ENCODE data around the gene CEP112.

The CEP112 gene

GRCh38 chr17:65918916-65919315, 273.0 kb downstream of the CEP112 start:
- DNase-seq, result no peak

- no peak for DNase-seq
Measured at GRCh38 chr17:65918500-65918899, 273.4 kb downstream of the CEP112 start.

GRCh38 chr17:65917560-65917959, 274.4 kb downstream of the CEP112 start:
- DNase-seq, result no peak

DNA sequence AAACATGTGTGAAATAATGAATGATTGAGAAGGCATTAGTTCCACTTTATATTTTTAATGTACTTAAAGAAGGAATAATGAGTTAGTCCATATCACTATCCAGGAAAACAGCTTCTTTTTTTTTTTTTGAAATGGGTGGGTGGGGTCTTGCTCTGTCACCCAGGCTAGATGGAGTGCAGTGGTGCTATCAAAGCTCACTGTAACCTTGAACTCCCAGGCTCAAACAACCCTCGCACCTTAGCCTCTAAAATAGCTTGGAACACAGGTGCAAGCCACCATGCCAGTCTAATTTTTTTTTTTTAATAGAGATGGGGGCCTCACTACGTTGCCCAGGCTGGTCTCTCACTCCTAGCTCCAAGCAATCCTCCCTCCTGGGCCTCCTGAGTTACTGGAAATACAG, 275.5 kb downstream of the CEP112 start:
- no peak for DNase-seq

GRCh38 chr17:65914784-65915342, 277.1 kb downstream of the CEP112 start:
- no peak for DNase-seq

GRCh38 chr17:65913326-65913850, 278.5 kb downstream of the CEP112 start:
- DNase-seq, result no peak

DNA sequence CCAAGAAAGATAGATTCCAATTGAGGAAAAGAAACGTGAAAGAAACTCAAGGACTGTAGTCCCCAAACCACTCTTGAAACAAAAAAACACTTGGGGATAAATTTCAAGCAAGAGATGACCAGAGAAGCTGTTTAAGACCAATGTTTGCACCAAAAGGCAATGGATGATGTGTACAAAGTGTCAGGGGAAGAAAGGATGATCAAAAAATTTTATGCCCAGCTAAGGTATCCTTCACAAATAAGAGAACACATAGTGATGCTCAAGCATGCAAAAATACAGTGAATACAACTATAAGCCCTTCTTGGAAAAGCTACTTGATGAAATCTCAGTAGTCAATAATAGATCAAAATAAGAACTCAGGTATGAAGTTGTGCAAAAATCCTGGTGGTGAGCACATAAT, 281.1 kb downstream of the CEP112 start:
- no peak for DNase-seq

DNA sequence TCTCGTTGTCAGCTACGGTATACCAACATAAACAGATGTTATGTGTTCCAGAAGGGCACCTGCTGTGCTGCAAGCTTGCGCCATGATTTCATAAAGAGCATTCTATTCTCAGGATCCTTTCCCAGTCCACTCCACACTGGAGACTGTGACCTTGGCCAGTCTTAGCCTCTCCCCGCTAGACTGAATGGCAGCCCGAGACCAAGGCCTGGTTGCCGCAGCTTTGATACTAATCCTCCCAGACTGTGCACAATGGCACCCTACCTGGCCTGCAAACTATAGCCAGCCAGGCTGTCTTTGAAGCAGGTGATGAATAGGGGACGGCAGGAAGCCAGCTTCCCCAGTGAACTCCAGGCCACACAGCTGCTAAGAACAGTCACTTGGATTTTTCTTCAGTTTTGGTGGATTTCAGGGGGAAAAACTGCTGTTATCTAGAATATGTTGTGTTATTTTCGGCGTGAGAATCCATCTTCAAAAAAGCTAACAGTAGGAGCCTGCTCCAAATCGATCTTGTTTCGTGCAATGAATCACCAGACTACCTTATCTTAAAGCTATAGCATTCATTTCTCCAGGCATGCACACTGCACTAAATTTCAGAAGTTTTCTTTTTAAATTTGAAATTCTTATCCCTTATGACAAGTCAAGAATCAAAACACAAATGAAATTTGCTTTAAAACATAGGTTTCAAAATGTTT, 289.0 kb downstream of the CEP112 start:
- no peak for DNase-seq

GRCh38 chr17:65902155-65902554, 289.8 kb downstream of the CEP112 start:
- DNase-seq, result no peak

- DNase-seq, result no peak
Measured at GRCh38 chr17:65901394-65901793, 290.5 kb downstream of the CEP112 start.

DNA sequence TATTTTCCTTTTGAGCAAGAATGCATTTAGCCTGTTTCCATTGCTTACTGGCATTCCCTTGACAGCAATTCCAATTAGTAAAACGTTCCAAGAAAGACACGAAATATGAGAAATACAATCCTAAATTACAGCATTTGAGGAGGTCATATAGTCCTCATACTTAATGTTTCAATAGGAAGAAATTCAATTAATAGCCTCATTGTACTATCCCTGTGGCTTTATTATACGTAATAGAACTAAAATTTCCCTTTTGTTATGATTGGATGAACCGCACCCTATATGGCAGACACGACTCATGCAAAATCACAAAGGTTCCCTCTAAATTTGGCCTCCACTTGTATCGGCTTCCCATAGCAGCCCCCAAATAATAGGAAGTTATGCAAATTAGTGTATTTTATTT, 291.7 kb downstream of the CEP112 start:
- no peak for DNase-seq

GRCh38 chr17:65898651-65899050, 293.3 kb downstream of the CEP112 start:
- no peak for DNase-seq

DNA sequence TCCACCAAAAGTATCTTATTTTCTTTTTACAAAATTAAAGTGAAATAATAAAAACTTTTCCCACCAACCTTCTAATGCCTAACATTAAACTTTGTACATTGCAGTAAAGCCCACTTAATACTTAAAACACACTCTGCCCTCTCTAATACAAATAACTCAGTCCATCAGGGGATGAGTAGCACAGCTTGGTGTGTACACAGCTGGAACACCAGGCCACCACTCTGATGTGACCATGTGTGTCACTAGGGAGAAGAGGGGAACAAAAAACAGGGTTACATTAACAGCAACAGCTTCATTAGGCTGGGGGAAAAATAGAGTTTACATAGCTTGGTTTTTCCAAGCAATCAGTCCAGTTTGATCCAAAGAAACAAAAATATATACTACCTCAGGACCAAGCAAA, 295.0 kb downstream of the CEP112 start:
- no peak for DNase-seq

DNA sequence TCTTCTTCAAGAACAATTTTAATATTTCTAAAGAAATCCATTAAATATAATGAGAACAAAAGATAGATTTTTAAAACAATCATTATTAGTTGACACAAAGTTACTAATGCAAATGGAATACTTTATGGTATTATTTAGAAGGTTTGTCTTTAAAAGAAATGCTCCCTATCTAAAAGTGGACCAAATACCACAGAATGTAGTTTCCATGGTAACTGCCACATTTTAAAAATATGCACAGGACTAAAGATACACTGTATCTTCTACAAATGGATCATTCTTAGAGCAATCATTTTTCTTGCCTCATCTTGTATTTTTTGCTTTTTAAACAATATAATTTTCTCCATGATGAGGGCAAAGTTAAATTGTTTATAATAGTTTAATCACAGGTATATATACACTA, 296.0 kb downstream of the CEP112 start:
- no peak for DNase-seq

DNA sequence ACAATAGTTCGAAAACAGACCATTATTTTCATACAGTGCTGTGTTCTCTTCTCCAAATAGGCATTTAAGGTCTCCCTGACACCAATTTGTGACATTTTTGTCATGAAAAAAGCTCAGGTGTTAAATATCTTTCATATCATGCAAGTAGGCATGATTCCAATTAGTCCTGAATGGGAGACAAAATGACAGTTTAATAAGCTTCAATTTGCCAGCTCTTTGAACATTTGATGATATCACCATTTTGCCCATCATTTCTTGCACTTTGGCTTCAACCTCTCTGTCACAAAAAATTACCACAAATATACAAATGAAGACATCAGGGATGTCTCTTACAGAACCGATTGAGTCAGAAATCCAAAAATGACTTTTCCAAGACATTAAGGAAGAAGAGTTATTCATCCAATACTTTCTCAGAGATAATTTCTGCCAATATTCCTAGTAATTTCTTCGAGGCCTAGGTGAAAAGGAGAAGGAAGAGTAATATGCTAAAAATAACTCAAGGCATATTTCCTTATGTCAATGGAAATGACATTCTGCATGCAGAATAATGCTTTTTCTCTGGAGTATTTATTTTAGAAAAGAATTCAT, 298.1 kb downstream of the CEP112 start:
- DNase-seq, result no peak

- DNase-seq, result no peak
Measured at GRCh38 chr17:65892912-65893377, 299.0 kb downstream of the CEP112 start.

DNA sequence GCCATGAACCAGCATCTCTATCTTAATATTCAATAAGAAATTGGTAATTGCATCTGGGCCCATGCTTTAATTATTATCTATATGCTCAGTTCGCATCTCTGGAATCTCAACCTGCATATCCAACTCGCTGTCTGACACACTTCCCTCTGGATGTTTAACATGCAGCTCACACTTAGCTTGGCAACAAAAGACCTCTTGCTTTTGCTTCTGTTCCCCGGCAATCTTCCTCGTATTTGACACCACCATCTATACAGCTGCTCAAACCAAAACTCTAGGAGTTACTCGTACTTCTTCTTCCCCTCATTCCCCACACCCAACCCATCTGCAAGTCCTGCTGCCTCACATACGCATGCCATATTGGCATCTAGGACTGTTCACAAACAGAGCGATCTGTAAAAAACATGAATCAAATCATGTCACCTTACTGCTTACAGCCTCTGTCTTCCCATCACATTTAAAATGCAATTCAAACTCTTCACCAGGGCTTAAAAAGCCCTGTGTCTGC, 300.6 kb downstream of the CEP112 start:
- DNase-seq, result no peak

GRCh38 chr17:65888649-65889048, 303.3 kb downstream of the CEP112 start:
- DNase-seq, result no peak

DNA sequence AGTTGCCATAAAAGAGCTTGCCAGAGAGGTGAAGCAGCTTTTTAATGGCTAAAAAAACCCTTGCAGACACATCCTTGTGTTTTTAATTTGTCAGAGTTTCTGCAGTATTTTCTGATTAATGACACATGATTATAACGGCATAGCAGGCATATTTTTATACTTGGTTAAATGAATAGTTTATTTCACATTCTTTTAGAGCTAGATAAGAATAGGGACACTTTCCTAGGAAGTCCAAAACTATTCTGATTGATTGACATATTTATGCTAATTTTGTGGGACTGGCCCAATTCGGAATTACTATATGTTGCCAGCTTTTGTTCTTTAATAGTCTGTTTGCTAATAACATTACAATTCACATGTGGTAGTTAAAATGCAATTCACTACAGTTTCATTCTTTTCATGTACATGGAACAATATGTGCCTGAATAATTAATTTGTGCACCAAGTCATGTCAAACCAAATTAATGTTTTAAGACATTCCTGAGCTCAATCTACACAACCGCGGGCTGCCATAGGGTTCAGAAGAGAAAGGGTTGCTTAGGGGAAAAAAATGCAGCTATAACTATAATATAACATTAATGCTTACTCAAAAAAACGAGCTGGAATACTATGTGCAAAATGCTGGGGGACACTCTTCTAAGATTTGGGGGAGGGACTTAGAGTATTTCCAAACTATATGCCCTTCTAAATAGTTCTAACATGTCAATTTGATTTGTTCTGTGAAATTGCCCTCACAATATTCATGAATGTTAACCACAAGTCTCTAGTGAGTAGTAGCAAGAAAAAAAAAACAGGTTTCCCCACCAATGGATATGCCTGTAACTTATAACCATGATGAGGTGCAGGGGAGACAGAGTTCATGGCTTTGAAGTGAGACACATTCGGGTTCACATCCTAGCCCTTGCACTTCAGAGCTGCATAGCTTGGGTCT, 305.4 kb downstream of the CEP112 start:
- no peak for DNase-seq

- no peak for DNase-seq
Measured at GRCh38 chr17:65885541-65886312, 306.2 kb downstream of the CEP112 start.

GRCh38 chr17:65876985-65877384, 314.9 kb downstream of the CEP112 start:
- no peak for DNase-seq

- DNase-seq, result no peak
Measured at GRCh38 chr17:65868881-65869280, 323.1 kb downstream of the CEP112 start.

Measured in NCI-H2171 treated with DMSO at 0.1 percent for 48 hours (cell line).